AG04450 (cell line): ENCODE measurements around the gene METTL24. TPM values are rescaled to one million over a fixed set of nuclear protein-coding genes. Genes with fewer than 3 reads are reported as not detected.
A peak's percentile ranks its signal among the peaks of the same experiment; 100 is the strongest.

Experiments
- CTCF ChIA-PET: fragments of 300-600, 350-600 bp; formaldehyde crosslinking; extraction: SDS; loops from one replicate; lab custom pipeline; 2022; ENCODE audit warnings: antibody characterized with exemption, inconsistent platforms; lab: Charles Lee
- POLR2A ChIA-PET: fragments of 350-600 bp; formaldehyde crosslinking; extraction: SDS; loops from one replicate; lab custom pipeline; 2021; ENCODE audit warnings: antibody characterized with exemption, inconsistent platforms; lab: Yijun Ruan, JAX
- DNase-seq: peaks from one replicate; pipeline ENCODE4 v3.0.0-alpha.2; 2011; ENCODE audit warnings: low read depth, low spot score
- H3K27ac ChIP-seq: one replicate; pipeline ENCODE4 v1.5.1; 2012; ENCODE audit warnings: low read depth, low read length, control low read depth
- H3K27me3 ChIP-seq: one replicate; pipeline ENCODE4 v1.6.0; 2012; ENCODE audit warnings: low read length; ENCODE audit not compliant: control insufficient read depth, insufficient read depth
- H3K4me3 ChIP-seq: 2 replicates; pipeline ENCODE4 v1.5.1; 2011; ENCODE audit warnings: mild to moderate bottlenecking, low read depth, low read length, control low read depth
- H3K9me3 ChIP-seq: 2 replicates; pipeline ENCODE4 v1.5.1; 2012; ENCODE audit warnings: low read length; ENCODE audit not compliant: control insufficient read depth, insufficient read depth
- CTCF ChIP-seq: IDR thresholded peaks from 2 replicates; pipeline ENCODE4 v1.5.1; 2011; ENCODE audit warnings: low read depth, low read length, control low read depth, inconsistent platforms
- polyA plus RNA-seq: library from polyadenylated mRNA; depleted of rRNA; stranded (reverse); fragments of >200 nt; gene quantifications from 2 replicates; pipeline ENCODE4 v1.2.3, GENCODE V29; 2011

Gene METTL24
- polyA plus RNA-seq, 1 experiment = not detected

GRCh38 chr6:110348961-110349690 is 9.0 kb downstream of the METTL24 start:
- Histone ChIP-seq H3K4me3 (no peak overlapping the region), H3K27ac (no peak overlapping the region), H3K27me3 (no peaks in the 10 kb centered on the region), H3K9me3 (no peaks in the 10 kb centered on the region)
- DNase-seq = no peak
- TF ChIP-seq CTCF = no peak
- ChIA-PET CTCF (no interaction called here), POLR2A (interaction anchor here (0.5 kb wide), 1 partner anchor 460 kb away, joined by 4 read pairs; no protein-coding TSS in a partner anchor)

- Histone ChIP-seq H3K27me3 (no peaks in the 10 kb centered on the region), H3K27ac (no peak overlapping the region), H3K4me3 (no peak overlapping the region), H3K9me3 (no peaks in the 10 kb centered on the region)
- POLR2A ChIA-PET = no interaction called here
- DNase-seq = no peak
- CTCF ChIA-PET = interaction anchor here (0.6 kb wide), 1 partner anchor 71 kb away, joined by 5 read pairs; no protein-coding TSS in a partner anchor
- no peak for TF ChIP-seq CTCF
Measured at GRCh38 chr6:110345025-110345424, 13.1 kb downstream of the METTL24 start.

GRCh38 chr6:110342759-110343158 is 15.4 kb downstream of the METTL24 start:
- H3K4me3 ChIP-seq = no peak overlapping the region
- TF ChIP-seq CTCF = no peak
- ChIA-PET CTCF (interaction anchor here (1.2 to 1.8 kb wide), 5 partner anchors 10 to 305 kb away, joined by 4 to 25 read pairs (median 4); no protein-coding TSS in a partner anchor), POLR2A (no interaction called here)
- peaks cover 2% of the 10 kb centered on the region for H3K27me3 ChIP-seq
- H3K9me3 ChIP-seq = no peaks in the 10 kb centered on the region
- H3K27ac ChIP-seq = no peak overlapping the region
- DNase-seq = no peak

GRCh38 chr6:110341663-110342596 is 16.2 kb downstream of the METTL24 start:
- ChIA-PET POLR2A (no interaction called here), CTCF (interaction anchor here (0.5 to 1.8 kb wide), 18 partner anchors 11 to 304 kb away, joined by 3 to 25 read pairs (median 4); no protein-coding TSS in a partner anchor)
- peaks cover 2% of the 10 kb centered on the region for H3K27me3 ChIP-seq
- no peaks in the 10 kb centered on the region for H3K9me3 ChIP-seq
- H3K4me3 ChIP-seq = no peak overlapping the region
- peak; percentile 58 for TF ChIP-seq CTCF
- DNase-seq = no peak
- no peak overlapping the region for H3K27ac ChIP-seq
